ENCODE data around the gene PGLYRP2.

DNA sequence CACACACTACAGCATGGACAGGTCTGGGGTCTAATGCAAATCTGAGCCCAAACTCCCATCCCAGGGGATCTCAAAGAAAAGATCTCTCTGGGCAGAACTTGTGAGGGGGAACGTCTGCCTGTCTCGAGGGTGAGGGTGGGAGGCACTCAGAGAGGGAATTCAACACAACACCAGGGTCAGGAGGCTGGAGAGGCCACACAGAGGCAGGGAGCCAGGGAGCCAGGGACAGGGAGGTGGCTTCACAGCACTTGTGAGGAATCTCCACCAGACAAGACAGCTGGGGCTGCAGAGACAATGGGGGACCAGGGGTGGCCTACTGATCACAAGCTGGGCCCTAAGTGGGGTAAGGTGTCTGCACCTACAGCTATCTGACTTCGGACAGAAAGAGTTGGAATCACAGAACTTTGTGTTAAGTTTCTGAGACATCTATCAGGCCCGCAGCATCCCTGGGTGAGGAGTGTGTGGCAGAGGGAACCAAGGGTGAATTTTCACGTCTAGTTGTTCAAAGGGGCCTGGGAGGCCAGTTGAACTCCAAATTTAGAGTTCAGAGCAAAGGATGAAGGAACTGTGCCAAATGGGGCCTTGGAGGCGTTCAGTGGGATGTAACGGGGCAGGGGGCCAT is 47.8 kb downstream of the PGLYRP2 start:
- no peak for TF ChIP-seq POLR2A (IDR thresholded peaks at IDR 0.05; ENCODE audit: low read depth)
- TF ChIP-seq, protein P1, sequence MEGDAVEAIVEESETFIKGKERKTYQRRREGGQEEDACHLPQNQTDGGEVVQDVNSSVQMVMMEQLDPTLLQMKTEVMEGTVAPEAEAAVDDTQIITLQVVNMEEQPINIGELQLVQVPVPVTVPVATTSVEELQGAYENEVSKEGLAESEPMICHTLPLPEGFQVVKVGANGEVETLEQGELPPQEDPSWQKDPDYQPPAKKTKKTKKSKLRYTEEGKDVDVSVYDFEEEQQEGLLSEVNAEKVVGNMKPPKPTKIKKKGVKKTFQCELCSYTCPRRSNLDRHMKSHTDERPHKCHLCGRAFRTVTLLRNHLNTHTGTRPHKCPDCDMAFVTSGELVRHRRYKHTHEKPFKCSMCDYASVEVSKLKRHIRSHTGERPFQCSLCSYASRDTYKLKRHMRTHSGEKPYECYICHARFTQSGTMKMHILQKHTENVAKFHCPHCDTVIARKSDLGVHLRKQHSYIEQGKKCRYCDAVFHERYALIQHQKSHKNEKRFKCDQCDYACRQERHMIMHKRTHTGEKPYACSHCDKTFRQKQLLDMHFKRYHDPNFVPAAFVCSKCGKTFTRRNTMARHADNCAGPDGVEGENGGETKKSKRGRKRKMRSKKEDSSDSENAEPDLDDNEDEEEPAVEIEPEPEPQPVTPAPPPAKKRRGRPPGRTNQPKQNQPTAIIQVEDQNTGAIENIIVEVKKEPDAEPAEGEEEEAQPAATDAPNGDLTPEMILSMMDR (IDR thresholded peaks at IDR 0.05): no peak

All from esophagus muscularis mucosa (tissue), 3 donors.